ENCODE data around the gene NKAP. TPM values are rescaled to one million over a fixed set of nuclear protein-coding genes. Genes with fewer than 3 reads are reported as not detected.

The NKAP gene
- total RNA-seq, 1 experiment from 2014 or later = 7.3 TPM

DNA sequence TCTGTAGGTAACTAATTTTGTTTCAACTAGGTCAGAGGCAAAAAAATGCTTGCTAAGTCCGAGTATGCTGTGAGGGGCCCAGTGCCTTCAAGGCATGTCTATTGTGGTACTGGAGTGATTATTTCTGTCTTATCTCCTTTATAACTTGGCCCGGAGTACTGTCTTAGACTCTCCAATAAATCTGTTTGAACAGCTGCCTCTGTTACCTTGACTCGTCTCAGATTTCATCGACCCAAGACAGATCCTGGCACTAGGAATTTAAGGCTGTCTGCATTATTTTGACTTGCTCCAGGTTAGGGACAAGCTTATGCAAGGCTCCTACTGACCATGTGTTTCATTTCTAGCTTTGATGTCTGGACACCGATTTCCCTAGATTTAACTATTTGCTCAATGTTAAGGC lies 41.1 kb upstream of the NKAP start:
- H3K14ac ChIP-seq (ENCODE audit: insufficient read depth, low read length) = no peak overlapping the region
- no peak for DNase-seq
- no peaks in the 10 kb centered on the region for H3K79me1 ChIP-seq (ENCODE audit: insufficient read depth, low read depth, low read length, poor library complexity, severe bottlenecking)
- H3K23me2 ChIP-seq (ENCODE audit: insufficient read length, low read depth, low read length, poor library complexity, severe bottlenecking) = no peaks in the 10 kb centered on the region
- no peaks in the 10 kb centered on the region for H4K20me1 ChIP-seq (ENCODE audit: control insufficient read depth, insufficient read depth, insufficient read length)
- H3K36me3 Mint-ChIP-seq (ENCODE audit: insufficient read depth in 1 of 3, low read depth in 3 of 3) = no peaks in the 10 kb centered on the region; a peak in 2 of 7 replicates
- H3K79me2 ChIP-seq (ENCODE audit: insufficient read depth, low read length) = no peaks in the 10 kb centered on the region
- no peak overlapping the region for H2BK20ac ChIP-seq (ENCODE audit: low read depth, low read length, poor library complexity, severe bottlenecking)
- TF ChIP-seq, protein P1, sequence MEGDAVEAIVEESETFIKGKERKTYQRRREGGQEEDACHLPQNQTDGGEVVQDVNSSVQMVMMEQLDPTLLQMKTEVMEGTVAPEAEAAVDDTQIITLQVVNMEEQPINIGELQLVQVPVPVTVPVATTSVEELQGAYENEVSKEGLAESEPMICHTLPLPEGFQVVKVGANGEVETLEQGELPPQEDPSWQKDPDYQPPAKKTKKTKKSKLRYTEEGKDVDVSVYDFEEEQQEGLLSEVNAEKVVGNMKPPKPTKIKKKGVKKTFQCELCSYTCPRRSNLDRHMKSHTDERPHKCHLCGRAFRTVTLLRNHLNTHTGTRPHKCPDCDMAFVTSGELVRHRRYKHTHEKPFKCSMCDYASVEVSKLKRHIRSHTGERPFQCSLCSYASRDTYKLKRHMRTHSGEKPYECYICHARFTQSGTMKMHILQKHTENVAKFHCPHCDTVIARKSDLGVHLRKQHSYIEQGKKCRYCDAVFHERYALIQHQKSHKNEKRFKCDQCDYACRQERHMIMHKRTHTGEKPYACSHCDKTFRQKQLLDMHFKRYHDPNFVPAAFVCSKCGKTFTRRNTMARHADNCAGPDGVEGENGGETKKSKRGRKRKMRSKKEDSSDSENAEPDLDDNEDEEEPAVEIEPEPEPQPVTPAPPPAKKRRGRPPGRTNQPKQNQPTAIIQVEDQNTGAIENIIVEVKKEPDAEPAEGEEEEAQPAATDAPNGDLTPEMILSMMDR (conservative IDR thresholded peaks at IDR 0.05) = no peak
- peaks cover 63% of the 10 kb centered on the region for H3K27me3 Mint-ChIP-seq (ENCODE audit: low read depth)
- H2AK5ac ChIP-seq (ENCODE audit: insufficient read length, low read length) = no peak overlapping the region
- H3K27ac Mint-ChIP-seq = no peak overlapping the region
- no peak overlapping the region for H4K91ac ChIP-seq (ENCODE audit: insufficient read length, low read depth, low read length)
- no peak overlapping the region for H2AFZ ChIP-seq (ENCODE audit: low read length)
- H2BK12ac ChIP-seq (ENCODE audit: insufficient read length, low read depth, low read length) = no peak overlapping the region
- H4K5ac ChIP-seq (ENCODE audit: insufficient read length, low read depth, low read length) = no peak overlapping the region
- no peak overlapping the region for H4K8ac ChIP-seq (replicated peaks; ENCODE audit: insufficient read length, low read depth, low read length)
- H3T11ph ChIP-seq (ENCODE audit: low read length) = no peak overlapping the region
- H3K9me3 ChIP-seq (ENCODE audit: control insufficient read depth, low read depth, low read length) = no peaks in the 10 kb centered on the region
- H3K56ac ChIP-seq (ENCODE audit: insufficient read length, low read depth, low read length) = no peak overlapping the region
- H2BK15ac ChIP-seq (ENCODE audit: low read depth, low read length) = no peak overlapping the region
- no peak overlapping the region for H2BK120ac ChIP-seq (ENCODE audit: low read depth, low read length, poor library complexity, severe bottlenecking)
- no peak overlapping the region for H3K4me2 ChIP-seq (ENCODE audit: insufficient read depth, insufficient read length, low read length)
- peaks cover 35 to 46% of the 10 kb centered on the region in 2 experiments for H3K9me3 Mint-ChIP-seq
- H3K4me3 Mint-ChIP-seq = no peak overlapping the region
- no peak overlapping the region for H3K23ac ChIP-seq (ENCODE audit: insufficient read length, low read depth, low read length)
- no peak overlapping the region for H3K9ac ChIP-seq (ENCODE audit: extremely low read depth, insufficient read length, low read length)
- peaks cover 19% of the 10 kb centered on the region; the same call in 1 of the 2 replicates for H3K27me3 ChIP-seq (ENCODE audit: insufficient read depth, low read length)
- H3K27ac ChIP-seq (ENCODE audit: insufficient read length, low read depth, low read length) = no peak overlapping the region
- no peaks in the 10 kb centered on the region for H3K4me1 ChIP-seq (ENCODE audit: insufficient read depth, low read length)
- H3K18ac ChIP-seq (ENCODE audit: insufficient read length, low read depth, low read length) = no peak overlapping the region
- WGBS (ENCODE audit: extremely low coverage, insufficient read length, low lambda C conversion rate) = no CpG with 5 or more reads among the region's 5 CpGs
- H2BK5ac ChIP-seq (ENCODE audit: insufficient read length, low read length) = no peak overlapping the region
- H3K4ac ChIP-seq (ENCODE audit: low read depth, low read length) = no peak overlapping the region
- peaks cover 0 to 2% of the 10 kb centered on the region in 2 experiments; a peak in 1 of 4 replicates for H3K4me1 Mint-ChIP-seq

All from H9 (cell line).